Mesothelial cell of epicardium (in vitro differentiated cells): Measurements from ENCODE around the gene SND1. TPM values are rescaled to one million over a fixed set of nuclear protein-coding genes. Genes with fewer than 3 reads are reported as not detected.

ENCODE experiments used
- DNase-seq, 2 experiments: peaks; one replicate each; pipeline ENCODE4 v3.0.0; 2021; ENCODE audit warnings: low spot score in 2 of 2; ENCODE audit not compliant: unreplicated experiment in 2 of 2
- H3K27ac Mint-ChIP-seq: 2 replicates; pipeline ENCODE4 v1.8.0; 2021; ENCODE audit warnings: mixed read lengths
- H3K27me3 Mint-ChIP-seq: 2 replicates; pipeline ENCODE4 v1.8.0; 2021; ENCODE audit warnings: low read depth, mixed read lengths
- H3K36me3 Mint-ChIP-seq: 2 replicates; pipeline ENCODE4 v1.8.0; 2021; ENCODE audit warnings: mixed read lengths
- H3K4me1 Mint-ChIP-seq: 2 replicates; pipeline ENCODE4 v1.8.0; 2021; ENCODE audit warnings: mixed read lengths
- H3K4me3 Mint-ChIP-seq: 2 replicates; pipeline ENCODE4 v1.8.0; 2021; ENCODE audit warnings: mild to moderate bottlenecking, moderate library complexity, mixed read lengths
- H3K9me3 Mint-ChIP-seq: 2 replicates; pipeline ENCODE4 v1.8.0; 2021; ENCODE audit warnings: mixed read lengths
- CTCF ChIP-seq: fragments of 200-600 bp; sonication (generic); IDR thresholded peaks from one replicate; pipeline ENCODE4 v1.5.0; 2021; ENCODE audit warnings: antibody characterized with exemption; ENCODE audit not compliant: unreplicated experiment
- total RNA-seq: library from RNA; stranded (reverse); gene quantifications from 3 replicates; pipeline ENCODE4 v1.2.1, GENCODE V29; 2021

SND1 gene
- total RNA-seq, 1 donor from 2014 or later: 211 TPM

- H3K27ac Mint-ChIP-seq: peak overlapping the region; percentile 3
- no peaks in the 10 kb centered on the region for H3K27me3 Mint-ChIP-seq
- no peak for TF ChIP-seq CTCF
- DNase-seq: no peak
- H3K9me3 Mint-ChIP-seq: no peaks in the 10 kb centered on the region
- peaks cover 2% of the 10 kb centered on the region for H3K36me3 Mint-ChIP-seq
- H3K4me3 Mint-ChIP-seq: no peak overlapping the region
- peaks cover 27% of the 10 kb centered on the region for H3K4me1 Mint-ChIP-seq
Measured at GRCh38 chr7:127950233-127950935, 298.4 kb downstream of the SND1 start.

- Mint-ChIP-seq H3K9me3 (no peaks in the 10 kb centered on the region), H3K36me3 (no peaks in the 10 kb centered on the region), H3K4me3 (no peak overlapping the region), H3K27me3 (no peaks in the 10 kb centered on the region), H3K27ac (no peak overlapping the region), H3K4me1 (peaks cover 20% of the 10 kb centered on the region)
- no peak for TF ChIP-seq CTCF
- DNase-seq: no peak
Measured at GRCh38 chr7:127953423-127954356, 301.7 kb downstream of the SND1 start.

GRCh38 chr7:127954357-127954748 is 302.4 kb downstream of the SND1 start:
- DNase-seq: no peak
- Mint-ChIP-seq H3K4me1 (peaks cover 14% of the 10 kb centered on the region), H3K27ac (no peak overlapping the region), H3K27me3 (no peaks in the 10 kb centered on the region), H3K36me3 (no peaks in the 10 kb centered on the region), H3K9me3 (no peaks in the 10 kb centered on the region), H3K4me3 (no peak overlapping the region)
- TF ChIP-seq CTCF: no peak

- peaks cover 3% of the 10 kb centered on the region for H3K36me3 Mint-ChIP-seq
- no peak for TF ChIP-seq CTCF
- H3K4me1 Mint-ChIP-seq: peaks cover 7% of the 10 kb centered on the region
- no peak for DNase-seq
- no peaks in the 10 kb centered on the region for H3K27me3 Mint-ChIP-seq
- H3K9me3 Mint-ChIP-seq: no peaks in the 10 kb centered on the region
- H3K27ac Mint-ChIP-seq: no peak overlapping the region
- H3K4me3 Mint-ChIP-seq: no peak overlapping the region
Measured at GRCh38 chr7:127955051-127955531, 303.1 kb downstream of the SND1 start.

- no peak for DNase-seq
- TF ChIP-seq CTCF: no peak
- no peak overlapping the region for H3K27ac Mint-ChIP-seq
- no peaks in the 10 kb centered on the region for H3K4me1 Mint-ChIP-seq
- no peak overlapping the region for H3K4me3 Mint-ChIP-seq
- peaks cover 6% of the 10 kb centered on the region for H3K36me3 Mint-ChIP-seq
- H3K27me3 Mint-ChIP-seq: no peaks in the 10 kb centered on the region
- peaks cover 1% of the 10 kb centered on the region for H3K9me3 Mint-ChIP-seq
Measured at GRCh38 chr7:127957886-127958285, 305.9 kb downstream of the SND1 start.
